Measurements from ENCODE around the gene SLC38A4.

SLC38A4 gene

GRCh38 chr12:46815809-46816208 lies 10.0 kb downstream of the SLC38A4 start:
- Histone ChIP-seq H3K36me3 (ENCODE audit: insufficient read depth, insufficient read length, low read length) (no peaks in the 10 kb centered on the region), H3K27me3 (ENCODE audit: insufficient read depth, insufficient read length) (no peaks in the 10 kb centered on the region), H3K9me3 (ENCODE audit: insufficient read depth, low read length) (no peaks in the 10 kb centered on the region), H3K9ac (ENCODE audit: insufficient read length, low read depth) (no peak overlapping the region), H3K4me3 (ENCODE audit: insufficient read length, low read depth) (no peak overlapping the region), H3K4me1 (ENCODE audit: insufficient read depth, insufficient read length) (no peaks in the 10 kb centered on the region)
- no peak for TF ChIP-seq SUZ12 (IDR thresholded peaks at IDR 0.05; ENCODE audit: extremely low read depth, insufficient read depth, insufficient read length)
- TF ChIP-seq ZNF274 (IDR thresholded peaks at IDR 0.05; ENCODE audit: low read depth, low read length), result no peak
- TF ChIP-seq YY1 (IDR thresholded peaks at IDR 0.05; ENCODE audit: insufficient read depth, insufficient read length), result no peak
- no peak for DNase-seq (ENCODE audit: low read depth, low spot score)

- no peaks in the 10 kb centered on the region for H3K27me3 ChIP-seq (ENCODE audit: insufficient read depth, insufficient read length)
- no peak overlapping the region for H3K9ac ChIP-seq (ENCODE audit: insufficient read length, low read depth)
- H3K4me1 ChIP-seq (ENCODE audit: insufficient read depth, insufficient read length), result no peaks in the 10 kb centered on the region
- no peak overlapping the region for H3K4me3 ChIP-seq (ENCODE audit: insufficient read length, low read depth)
- DNase-seq (ENCODE audit: low read depth, low spot score), result no peak
- H3K9me3 ChIP-seq (ENCODE audit: insufficient read depth, low read length), result no peaks in the 10 kb centered on the region
- H3K36me3 ChIP-seq (ENCODE audit: insufficient read depth, insufficient read length, low read length), result no peaks in the 10 kb centered on the region
- TF ChIP-seq SUZ12 (IDR thresholded peaks at IDR 0.05; ENCODE audit: extremely low read depth, insufficient read depth, insufficient read length) (no peak), YY1 (IDR thresholded peaks at IDR 0.05; ENCODE audit: insufficient read depth, insufficient read length) (no peak), ZNF274 (IDR thresholded peaks at IDR 0.05; ENCODE audit: low read depth, low read length) (no peak)
Measured at GRCh38 chr12:46814143-46814542, 11.7 kb downstream of the SLC38A4 start.

GRCh38 chr12:46811185-46811584 lies 14.6 kb downstream of the SLC38A4 start:
- H3K9ac ChIP-seq (ENCODE audit: insufficient read length, low read depth), result no peak overlapping the region
- no peak for DNase-seq (ENCODE audit: low read depth, low spot score)
- no peaks in the 10 kb centered on the region for H3K9me3 ChIP-seq (ENCODE audit: insufficient read depth, low read length)
- H3K36me3 ChIP-seq (ENCODE audit: insufficient read depth, insufficient read length, low read length), result no peaks in the 10 kb centered on the region
- no peaks in the 10 kb centered on the region for H3K4me1 ChIP-seq (ENCODE audit: insufficient read depth, insufficient read length)
- no peak overlapping the region for H3K4me3 ChIP-seq (ENCODE audit: insufficient read length, low read depth)
- no peak for TF ChIP-seq ZNF274 (IDR thresholded peaks at IDR 0.05; ENCODE audit: low read depth, low read length)
- TF ChIP-seq YY1 (IDR thresholded peaks at IDR 0.05; ENCODE audit: insufficient read depth, insufficient read length), result no peak
- TF ChIP-seq SUZ12 (IDR thresholded peaks at IDR 0.05; ENCODE audit: extremely low read depth, insufficient read depth, insufficient read length), result no peak
- H3K27me3 ChIP-seq (ENCODE audit: insufficient read depth, insufficient read length), result no peaks in the 10 kb centered on the region

- Histone ChIP-seq H3K4me1 (ENCODE audit: insufficient read depth, insufficient read length) (no peaks in the 10 kb centered on the region), H3K27me3 (ENCODE audit: insufficient read depth, insufficient read length) (no peaks in the 10 kb centered on the region), H3K9me3 (ENCODE audit: insufficient read depth, low read length) (no peaks in the 10 kb centered on the region), H3K36me3 (ENCODE audit: insufficient read depth, insufficient read length, low read length) (no peaks in the 10 kb centered on the region), H3K9ac (ENCODE audit: insufficient read length, low read depth) (no peak overlapping the region), H3K4me3 (ENCODE audit: insufficient read length, low read depth) (no peak overlapping the region)
- no peak for DNase-seq (ENCODE audit: low read depth, low spot score)
- TF ChIP-seq YY1 (IDR thresholded peaks at IDR 0.05; ENCODE audit: insufficient read depth, insufficient read length) (no peak), ZNF274 (IDR thresholded peaks at IDR 0.05; ENCODE audit: low read depth, low read length) (no peak), SUZ12 (IDR thresholded peaks at IDR 0.05; ENCODE audit: extremely low read depth, insufficient read depth, insufficient read length) (no peak)
Measured at GRCh38 chr12:46808955-46809697, 16.7 kb downstream of the SLC38A4 start.

GRCh38 chr12:46808317-46808716 lies 17.5 kb downstream of the SLC38A4 start:
- no peaks in the 10 kb centered on the region for H3K9me3 ChIP-seq (ENCODE audit: insufficient read depth, low read length)
- no peaks in the 10 kb centered on the region for H3K27me3 ChIP-seq (ENCODE audit: insufficient read depth, insufficient read length)
- H3K4me3 ChIP-seq (ENCODE audit: insufficient read length, low read depth), result no peak overlapping the region
- DNase-seq (ENCODE audit: low read depth, low spot score), result no peak
- H3K4me1 ChIP-seq (ENCODE audit: insufficient read depth, insufficient read length), result no peaks in the 10 kb centered on the region
- no peaks in the 10 kb centered on the region for H3K36me3 ChIP-seq (ENCODE audit: insufficient read depth, insufficient read length, low read length)
- TF ChIP-seq SUZ12 (IDR thresholded peaks at IDR 0.05; ENCODE audit: extremely low read depth, insufficient read depth, insufficient read length) (no peak), YY1 (IDR thresholded peaks at IDR 0.05; ENCODE audit: insufficient read depth, insufficient read length) (no peak), ZNF274 (IDR thresholded peaks at IDR 0.05; ENCODE audit: low read depth, low read length) (no peak)
- H3K9ac ChIP-seq (ENCODE audit: insufficient read length, low read depth), result no peak overlapping the region

- no peaks in the 10 kb centered on the region for H3K4me1 ChIP-seq (ENCODE audit: insufficient read depth, insufficient read length)
- no peak overlapping the region for H3K9ac ChIP-seq (ENCODE audit: insufficient read length, low read depth)
- no peaks in the 10 kb centered on the region for H3K36me3 ChIP-seq (ENCODE audit: insufficient read depth, insufficient read length, low read length)
- DNase-seq (ENCODE audit: low read depth, low spot score), result no peak
- no peaks in the 10 kb centered on the region for H3K9me3 ChIP-seq (ENCODE audit: insufficient read depth, low read length)
- no peak overlapping the region for H3K4me3 ChIP-seq (ENCODE audit: insufficient read length, low read depth)
- TF ChIP-seq YY1 (IDR thresholded peaks at IDR 0.05; ENCODE audit: insufficient read depth, insufficient read length) (no peak), ZNF274 (IDR thresholded peaks at IDR 0.05; ENCODE audit: low read depth, low read length) (no peak), SUZ12 (IDR thresholded peaks at IDR 0.05; ENCODE audit: extremely low read depth, insufficient read depth, insufficient read length) (no peak)
- no peaks in the 10 kb centered on the region for H3K27me3 ChIP-seq (ENCODE audit: insufficient read depth, insufficient read length)
Measured at GRCh38 chr12:46804054-46804453, 21.7 kb downstream of the SLC38A4 start.

GRCh38 chr12:46803517-46803916 lies 22.3 kb downstream of the SLC38A4 start:
- Histone ChIP-seq H3K9ac (ENCODE audit: insufficient read length, low read depth) (no peak overlapping the region), H3K4me3 (ENCODE audit: insufficient read length, low read depth) (no peak overlapping the region), H3K9me3 (ENCODE audit: insufficient read depth, low read length) (no peaks in the 10 kb centered on the region), H3K27me3 (ENCODE audit: insufficient read depth, insufficient read length) (no peaks in the 10 kb centered on the region), H3K4me1 (ENCODE audit: insufficient read depth, insufficient read length) (no peaks in the 10 kb centered on the region), H3K36me3 (ENCODE audit: insufficient read depth, insufficient read length, low read length) (no peaks in the 10 kb centered on the region)
- no peak for DNase-seq (ENCODE audit: low read depth, low spot score)
- TF ChIP-seq YY1 (IDR thresholded peaks at IDR 0.05; ENCODE audit: insufficient read depth, insufficient read length) (no peak), SUZ12 (IDR thresholded peaks at IDR 0.05; ENCODE audit: extremely low read depth, insufficient read depth, insufficient read length) (no peak)

Data from NT2/D1 (cell line).